HG03135 (cell line): Measurements from ENCODE around the gene MRTFA.

ENCODE experiments used
- ATAC-seq: cut with Tn5 transposase; IDR thresholded peaks from one replicate; pipeline ENCODE4 v1.9.1; 2021; ENCODE audit warnings: mild to moderate bottlenecking, moderate library complexity; ENCODE audit not compliant: unreplicated experiment

The MRTFA gene

DNA sequence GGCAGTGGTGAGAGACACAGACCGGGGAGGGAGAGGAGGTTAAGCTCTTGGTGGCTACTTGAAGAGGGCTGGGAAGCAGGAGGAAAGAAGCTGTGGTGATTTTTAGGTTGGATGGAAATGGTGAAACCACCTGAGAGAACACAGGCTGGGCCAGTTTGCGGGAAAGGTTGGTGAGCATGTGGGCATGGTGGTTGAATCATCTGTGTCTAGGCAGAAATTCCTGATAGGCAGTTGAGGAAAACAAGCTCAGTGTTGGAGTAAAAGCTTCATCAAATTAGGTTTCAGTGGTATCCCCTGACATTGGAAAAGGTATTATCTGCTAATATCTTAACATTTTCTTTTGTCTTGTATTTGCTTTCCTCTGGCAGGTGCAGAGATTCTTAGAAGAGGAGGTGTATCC is 270.5 kb downstream of the MRTFA start:
- no peak for ATAC-seq

DNA sequence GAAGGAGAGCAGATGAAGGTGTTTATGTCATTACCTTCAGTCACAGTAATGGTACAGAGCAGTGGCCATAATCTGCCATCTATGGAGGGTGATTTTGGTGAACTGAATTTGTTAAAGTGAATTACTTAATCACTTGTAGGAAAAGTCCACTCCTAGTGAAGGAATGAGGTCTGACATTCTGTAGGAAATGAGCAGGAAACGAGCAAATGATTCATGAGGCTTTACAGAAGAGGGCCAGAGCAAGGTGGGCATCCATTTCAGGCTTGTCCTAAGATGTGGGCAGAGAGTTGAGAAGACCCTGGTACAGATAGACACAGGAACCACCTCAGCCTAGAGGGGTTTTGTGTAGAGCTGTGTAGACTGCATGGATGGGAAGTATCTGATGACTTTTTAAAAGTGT is 272.1 kb downstream of the MRTFA start:
- ATAC-seq: no peak

DNA sequence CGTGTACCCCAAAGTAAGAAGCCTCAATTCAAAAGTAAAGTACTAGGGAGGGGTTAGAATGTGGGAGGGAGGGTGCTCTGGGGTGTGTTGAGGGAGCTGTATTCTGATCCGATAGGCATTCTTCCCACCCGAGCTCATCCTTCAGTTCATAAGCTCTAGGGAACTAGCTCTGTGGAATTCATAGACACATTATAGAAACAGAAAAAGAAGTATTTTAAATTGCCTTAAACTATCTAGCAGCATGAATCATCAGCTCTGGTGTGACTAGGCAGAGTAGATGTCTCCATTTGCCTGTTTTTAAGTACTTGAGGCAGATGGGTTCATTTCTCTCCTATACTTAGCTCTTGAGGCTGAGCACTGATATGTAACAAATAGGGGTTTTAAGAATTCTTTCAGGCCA is 273.5 kb downstream of the MRTFA start:
- ATAC-seq: no peak

DNA sequence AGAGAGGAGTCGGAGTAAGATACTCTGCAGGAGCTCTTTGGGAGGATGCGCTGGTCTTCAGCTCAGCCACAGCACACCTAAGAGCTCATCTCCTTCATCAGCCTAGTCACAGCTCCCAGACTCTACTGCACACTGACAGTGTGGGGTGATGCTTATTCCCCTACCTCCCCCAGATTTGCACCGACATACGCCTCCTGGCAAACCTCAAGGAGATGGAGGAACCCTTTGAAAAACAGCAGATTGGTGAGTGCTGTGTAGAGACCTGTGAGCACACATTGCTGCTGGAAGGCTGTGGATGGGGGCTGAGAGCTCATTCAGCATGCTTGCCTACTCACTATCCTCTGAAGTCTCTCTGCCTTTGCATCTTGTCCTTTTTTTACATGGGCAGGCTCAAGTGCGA is 275.4 kb downstream of the MRTFA start:
- ATAC-seq: no peak
